ENCODE data around the gene ADPRHL1. TPM values are rescaled to one million over a fixed set of nuclear protein-coding genes. Genes with fewer than 3 reads are reported as not detected.

The ADPRHL1 gene
- polyA plus RNA-seq, 3 donors from 2014 or later = 0.14 to 0.36 TPM; not detected in 1

GRCh38 chr13:113407531-113408393 is 45.5 kb downstream of the ADPRHL1 start:
- Mint-ChIP-seq H3K4me1 (no peaks in the 10 kb centered on the region), H3K27ac (no peak overlapping the region), H3K9me3 (no peaks in the 10 kb centered on the region), H3K36me3 (no peaks in the 10 kb centered on the region), H3K4me3 (no peak overlapping the region), H3K27me3 (ENCODE audit: low read depth in 3 of 3) (peaks cover 0 to 10% (median 4%) of the 10 kb centered on the region in 3 donors)
- no peak for DNase-seq

- H3K4me3 Mint-ChIP-seq = no peak overlapping the region
- H3K9me3 Mint-ChIP-seq = no peaks in the 10 kb centered on the region
- no peak for DNase-seq
- no peaks in the 10 kb centered on the region for H3K4me1 Mint-ChIP-seq
- peaks cover 0 to 10% (median 7%) of the 10 kb centered on the region in 3 donors for H3K27me3 Mint-ChIP-seq (ENCODE audit: low read depth in 3 of 3)
- H3K27ac Mint-ChIP-seq = no peak overlapping the region
- no peaks in the 10 kb centered on the region for H3K36me3 Mint-ChIP-seq
Observed at GRCh38 chr13:113407103-113407530, 46.2 kb downstream of the ADPRHL1 start.

GRCh38 chr13:113406321-113407102 is 46.8 kb downstream of the ADPRHL1 start:
- H3K27ac Mint-ChIP-seq = no peak overlapping the region
- no peaks in the 10 kb centered on the region for H3K4me1 Mint-ChIP-seq
- no peak overlapping the region for H3K4me3 Mint-ChIP-seq

GRCh38 chr13:113405481-113406300 is 47.6 kb downstream of the ADPRHL1 start:
- H3K27me3 Mint-ChIP-seq (ENCODE audit: low read depth in 3 of 3) = peaks cover 0 to 6% (median 6%) of the 10 kb centered on the region in 3 donors
- H3K9me3 Mint-ChIP-seq = no peaks in the 10 kb centered on the region
- H3K27ac Mint-ChIP-seq = no peak overlapping the region
- DNase-seq = no peak
- no peaks in the 10 kb centered on the region for H3K4me1 Mint-ChIP-seq
- no peak overlapping the region for H3K4me3 Mint-ChIP-seq
- no peaks in the 10 kb centered on the region for H3K36me3 Mint-ChIP-seq

More at GRCh38 chr13:113406321-113407102, 46.8 kb downstream of the ADPRHL1 start:
- H3K36me3 Mint-ChIP-seq = no peaks in the 10 kb centered on the region
- H3K9me3 Mint-ChIP-seq = no peaks in the 10 kb centered on the region
- DNase-seq = no peak
- peaks cover 0 to 9% (median 8%) of the 10 kb centered on the region in 3 donors for H3K27me3 Mint-ChIP-seq (ENCODE audit: low read depth in 3 of 3)

- Mint-ChIP-seq H3K27ac (no peak overlapping the region), H3K36me3 (no peaks in the 10 kb centered on the region), H3K4me1 (no peaks in the 10 kb centered on the region), H3K9me3 (no peaks in the 10 kb centered on the region), H3K27me3 (ENCODE audit: low read depth in 3 of 3) (peaks cover 0 to 6% (median 6%) of the 10 kb centered on the region in 3 donors), H3K4me3 (no peak overlapping the region)
- DNase-seq = no peak
Observed at GRCh38 chr13:113404723-113405471, 48.4 kb downstream of the ADPRHL1 start.

- Mint-ChIP-seq H3K27me3 (ENCODE audit: low read depth in 3 of 3) (peaks cover 0 to 6% (median 5%) of the 10 kb centered on the region in 3 donors), H3K9me3 (no peaks in the 10 kb centered on the region), H3K4me3 (no peak overlapping the region), H3K4me1 (no peaks in the 10 kb centered on the region), H3K36me3 (no peaks in the 10 kb centered on the region), H3K27ac (no peak overlapping the region)
- DNase-seq = no peak
Observed at GRCh38 chr13:113404366-113404722, 48.9 kb downstream of the ADPRHL1 start.

GRCh38 chr13:113403255-113404104 is 49.8 kb downstream of the ADPRHL1 start:
- no peak overlapping the region for H3K4me3 Mint-ChIP-seq
- H3K9me3 Mint-ChIP-seq = no peaks in the 10 kb centered on the region
- no peaks in the 10 kb centered on the region for H3K36me3 Mint-ChIP-seq
- no peak for DNase-seq
- H3K4me1 Mint-ChIP-seq = no peaks in the 10 kb centered on the region
- peaks cover 0 to 6% (median 2%) of the 10 kb centered on the region in 3 donors for H3K27me3 Mint-ChIP-seq (ENCODE audit: low read depth in 3 of 3)
- H3K27ac Mint-ChIP-seq = no peak overlapping the region

GRCh38 chr13:113402471-113403254 is 50.6 kb downstream of the ADPRHL1 start:
- no peak for DNase-seq
- Mint-ChIP-seq H3K4me3 (no peak overlapping the region), H3K4me1 (no peaks in the 10 kb centered on the region), H3K9me3 (no peaks in the 10 kb centered on the region), H3K27me3 (ENCODE audit: low read depth in 3 of 3) (peaks cover 0 to 6% (median 2%) of the 10 kb centered on the region in 3 donors), H3K36me3 (no peaks in the 10 kb centered on the region), H3K27ac (no peak overlapping the region)

- H3K4me3 Mint-ChIP-seq = no peak overlapping the region
- no peaks in the 10 kb centered on the region for H3K4me1 Mint-ChIP-seq
- no peaks in the 10 kb centered on the region for H3K9me3 Mint-ChIP-seq
- H3K27me3 Mint-ChIP-seq (ENCODE audit: low read depth in 3 of 3) = peaks cover 0 to 8% (median 2%) of the 10 kb centered on the region in 3 donors
- H3K36me3 Mint-ChIP-seq = no peaks in the 10 kb centered on the region
- DNase-seq = no peak
- H3K27ac Mint-ChIP-seq = no peak overlapping the region
Observed at GRCh38 chr13:113401452-113402415, 51.6 kb downstream of the ADPRHL1 start.

GRCh38 chr13:113400621-113401451 is 52.5 kb downstream of the ADPRHL1 start:
- Mint-ChIP-seq H3K4me1 (no peaks in the 10 kb centered on the region), H3K9me3 (no peaks in the 10 kb centered on the region), H3K27ac (no peak overlapping the region), H3K27me3 (ENCODE audit: low read depth in 3 of 3) (peaks cover 0 to 5% (median 2%) of the 10 kb centered on the region in 3 donors), H3K36me3 (no peaks in the 10 kb centered on the region), H3K4me3 (no peak overlapping the region)
- no peak for DNase-seq

Data from immature natural killer cell (primary cell).